Measurements from ENCODE around the gene DHRSX. TPM values are rescaled to one million over a fixed set of nuclear protein-coding genes. Genes with fewer than 3 reads are reported as not detected.
"Not testable (repeated sequence)": the region's sequence is repeated elsewhere in the genome, so short reads cannot be mapped to it uniquely, and the experiment has no call there.

DHRSX gene
- total RNA-seq, 1 experiment from 2014 or later = 17.8 TPM

- in situ Hi-C loops (cut with HindIII; ENCODE audit: low pct_unique_long_range_greater_than_20kb, low sequenced_read_pairs) = no loop called here
- no peak for DNase-seq (ENCODE audit: low read depth, low spot score)
These were observed 33.7 kb downstream of the DHRSX start for GRCh38 chrX:2466876-2467656.

- no peak for DNase-seq (ENCODE audit: low read depth, low spot score)
- in situ Hi-C loops (cut with HindIII; ENCODE audit: low pct_unique_long_range_greater_than_20kb, low sequenced_read_pairs) = no loop called here
These were observed 36.1 kb downstream of the DHRSX start for GRCh38 chrX:2464677-2465166.

GRCh38 chrX:2463973-2464676, 36.7 kb downstream of the DHRSX start:
- in situ Hi-C loops (cut with HindIII; ENCODE audit: low pct_unique_long_range_greater_than_20kb, low sequenced_read_pairs) = no loop called here
- no peak for DNase-seq (ENCODE audit: low read depth, low spot score)

- in situ Hi-C loops (cut with HindIII; ENCODE audit: low pct_unique_long_range_greater_than_20kb, low sequenced_read_pairs) = not testable (repeated sequence)
These were observed 37.3 kb downstream of the DHRSX start for GRCh38 chrX:2463481-2463880.

DNA sequence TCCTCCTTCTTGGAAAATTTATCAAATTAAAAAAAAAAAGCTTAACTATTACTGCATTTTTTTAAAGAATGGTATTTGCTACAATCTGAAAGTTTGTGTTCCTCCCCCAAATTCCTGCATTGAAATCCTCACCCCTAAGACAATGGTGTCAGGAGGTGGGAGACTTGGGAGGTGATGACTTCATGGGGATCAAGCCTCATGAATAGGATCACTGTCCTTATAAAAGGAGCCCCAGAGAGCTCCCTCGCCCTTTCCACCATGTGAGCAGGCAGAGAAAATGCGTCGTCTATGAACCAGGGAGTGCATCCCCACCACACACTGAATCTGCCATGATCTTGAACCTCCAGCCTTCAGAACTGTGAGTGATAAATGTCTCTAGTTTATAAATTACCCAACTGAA, 38.0 kb downstream of the DHRSX start:
- in situ Hi-C loops (cut with HindIII; ENCODE audit: low pct_unique_long_range_greater_than_20kb, low sequenced_read_pairs) = no loop called here
- peak; percentile 65 for DNase-seq (ENCODE audit: low read depth, low spot score)

More at GRCh38 chrX:2463481-2463880, 37.3 kb downstream of the DHRSX start:
- not testable (repeated sequence) for DNase-seq (ENCODE audit: low read depth, low spot score)

- in situ Hi-C loops (cut with HindIII; ENCODE audit: low pct_unique_long_range_greater_than_20kb, low sequenced_read_pairs) = no loop called here
- no peak for DNase-seq (ENCODE audit: low read depth, low spot score)
These were observed 38.7 kb downstream of the DHRSX start for GRCh38 chrX:2462074-2462473.

DNA sequence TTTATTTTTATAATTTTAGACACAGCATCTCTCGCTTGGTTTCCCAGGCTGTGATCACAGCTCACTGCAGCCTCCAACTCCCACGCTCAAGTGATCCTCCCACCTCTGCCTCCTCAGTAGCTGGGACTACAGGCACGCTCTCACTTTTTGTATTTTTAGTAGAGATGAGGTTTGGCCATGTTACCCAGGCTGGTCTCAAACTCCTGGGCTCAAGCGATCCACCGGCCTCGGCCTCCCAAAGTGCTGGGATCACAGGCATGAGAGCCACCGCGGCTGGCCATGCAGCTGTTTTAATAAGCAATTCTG, 39.1 kb downstream of the DHRSX start:
- DNase-seq (ENCODE audit: low read depth, low spot score) = no peak
- in situ Hi-C loops (cut with HindIII; ENCODE audit: low pct_unique_long_range_greater_than_20kb, low sequenced_read_pairs) = no loop called here

GRCh38 chrX:2460821-2461710, 39.7 kb downstream of the DHRSX start:
- DNase-seq (ENCODE audit: low read depth, low spot score); in situ Hi-C loops (cut with HindIII; ENCODE audit: low pct_unique_long_range_greater_than_20kb, low sequenced_read_pairs): not testable (repeated sequence)

DNA sequence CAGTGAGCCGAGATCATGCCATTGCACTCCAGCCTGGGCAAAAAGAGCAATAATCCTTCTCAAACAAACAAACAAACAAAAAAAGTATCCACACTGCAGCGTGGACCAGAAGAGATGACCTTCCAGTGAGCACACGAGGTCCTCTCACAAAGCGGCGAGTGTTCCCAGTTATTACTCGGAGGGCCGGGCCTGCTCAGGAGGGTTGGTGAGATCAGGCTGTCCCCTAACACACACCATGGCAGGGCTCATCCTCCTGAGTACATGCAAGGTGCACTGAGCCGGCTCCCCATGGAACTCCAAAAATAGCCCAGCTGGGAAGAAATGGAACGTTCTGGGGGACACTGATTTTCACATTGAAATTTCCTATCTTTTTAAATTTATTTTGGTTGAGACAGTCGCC, 40.7 kb downstream of the DHRSX start:
- DNase-seq (ENCODE audit: low read depth, low spot score); in situ Hi-C loops (cut with HindIII; ENCODE audit: low pct_unique_long_range_greater_than_20kb, low sequenced_read_pairs): not testable (repeated sequence)

DNA sequence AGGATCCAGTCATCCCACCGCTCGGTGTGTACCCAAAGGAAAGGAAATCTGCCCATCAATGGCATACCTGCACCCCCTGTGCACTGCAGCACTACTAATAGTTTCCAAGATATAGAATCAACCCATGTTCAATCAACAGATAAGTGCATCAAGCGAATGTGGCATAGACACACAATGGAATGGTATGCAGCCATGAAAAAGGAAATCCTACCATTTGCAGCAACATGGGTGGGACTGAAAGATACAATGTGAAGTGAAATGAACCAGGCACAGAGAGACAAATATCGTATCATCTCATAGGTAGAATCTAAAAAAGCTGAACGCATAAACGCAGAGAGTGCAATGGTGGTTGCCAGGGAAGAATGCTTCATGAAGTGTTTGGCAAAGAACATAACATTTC, 42.5 kb downstream of the DHRSX start:
- no peak for DNase-seq (ENCODE audit: low read depth, low spot score)
- in situ Hi-C loops (cut with HindIII; ENCODE audit: low pct_unique_long_range_greater_than_20kb, low sequenced_read_pairs) = no loop called here

DNA sequence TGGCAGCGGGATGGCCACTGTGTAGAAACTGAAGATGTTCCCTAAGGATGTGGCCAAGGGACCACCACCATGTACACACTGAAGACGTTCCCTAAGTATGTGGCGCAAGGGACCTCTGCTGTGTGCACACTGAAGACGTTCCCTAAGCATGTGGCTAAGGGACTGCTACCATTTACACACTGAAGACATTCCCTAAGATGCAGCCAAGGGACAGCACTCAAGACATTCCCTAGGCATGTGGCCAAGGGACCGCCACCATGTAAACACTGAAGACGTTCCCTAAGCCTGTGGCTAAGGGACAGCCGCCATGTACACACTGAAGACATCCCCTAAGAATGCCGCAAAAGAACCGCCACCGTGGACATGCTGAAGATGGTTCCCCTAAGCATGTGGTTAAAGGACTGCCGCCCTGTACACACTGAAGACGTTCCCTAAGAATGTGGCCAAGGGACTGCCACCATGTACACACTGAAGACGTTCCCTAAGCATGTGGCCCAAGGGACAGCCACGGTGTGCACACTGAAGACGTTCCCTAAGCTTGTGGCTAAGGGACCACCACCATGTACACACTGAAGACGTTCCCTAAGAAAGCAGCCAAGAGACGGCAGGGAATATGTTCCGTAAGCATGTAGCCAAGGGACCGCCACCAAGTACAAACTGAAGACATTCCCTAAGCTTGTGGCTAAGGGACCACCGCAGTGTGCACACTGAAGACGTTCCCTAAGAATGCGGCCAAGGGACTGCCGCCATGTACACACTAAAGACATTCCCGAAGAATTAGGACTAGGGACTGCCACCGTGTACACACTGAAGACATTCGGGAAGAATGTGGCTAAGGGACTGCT, 43.3 kb downstream of the DHRSX start:
- in situ Hi-C loops (cut with HindIII; ENCODE audit: low pct_unique_long_range_greater_than_20kb, low sequenced_read_pairs) = no loop called here
- no peak for DNase-seq (ENCODE audit: low read depth, low spot score)

DNA sequence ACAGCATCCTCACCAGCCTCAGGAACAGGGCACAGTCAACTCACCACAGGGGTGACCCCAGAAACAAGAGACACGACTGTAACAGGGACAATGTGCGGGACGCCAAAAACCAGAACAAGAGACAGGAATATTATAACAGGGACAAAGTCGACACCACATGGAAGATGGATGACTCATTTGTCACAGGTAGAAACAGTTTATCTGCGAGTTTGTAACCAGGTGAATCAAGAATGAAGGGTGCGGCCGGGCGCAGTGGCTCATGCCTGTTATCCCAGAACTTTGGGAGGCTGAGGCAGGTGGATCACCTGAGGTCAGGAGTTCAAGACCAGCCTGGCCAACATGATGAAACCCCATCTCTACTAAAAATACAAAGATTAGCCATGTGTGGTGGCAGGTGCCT, 44.7 kb downstream of the DHRSX start:
- in situ Hi-C loops (cut with HindIII; ENCODE audit: low pct_unique_long_range_greater_than_20kb, low sequenced_read_pairs); DNase-seq (ENCODE audit: low read depth, low spot score): not testable (repeated sequence)

GRCh38 chrX:2454620-2455019, 46.2 kb downstream of the DHRSX start:
- DNase-seq (ENCODE audit: low read depth, low spot score); in situ Hi-C loops (cut with HindIII; ENCODE audit: low pct_unique_long_range_greater_than_20kb, low sequenced_read_pairs): not testable (repeated sequence)

GRCh38 chrX:2452799-2453198, 48.0 kb downstream of the DHRSX start:
- DNase-seq (ENCODE audit: low read depth, low spot score) = no peak
- in situ Hi-C loops (cut with HindIII; ENCODE audit: low pct_unique_long_range_greater_than_20kb, low sequenced_read_pairs) = no loop called here

DNA sequence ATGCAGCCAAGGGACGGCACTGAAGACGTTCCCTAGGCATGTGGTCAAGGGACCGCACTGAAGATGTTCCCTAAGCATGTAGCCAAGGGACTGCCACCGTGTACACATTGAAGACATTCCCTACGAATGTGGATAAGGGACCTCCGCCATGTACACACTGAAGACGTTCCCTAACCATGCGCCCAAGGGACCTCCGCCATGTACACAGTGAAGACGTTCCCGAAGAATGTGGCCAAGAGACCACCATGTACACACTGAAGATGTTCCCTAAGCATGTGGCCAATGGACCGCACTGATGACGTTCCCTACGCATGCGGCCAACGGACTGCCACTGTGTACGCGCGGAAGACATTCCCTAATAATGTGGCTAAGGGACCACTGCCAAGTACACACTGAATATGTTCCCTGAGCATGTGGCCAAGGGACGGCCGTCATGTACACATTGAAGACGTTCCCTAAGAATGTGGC, 48.4 kb downstream of the DHRSX start:
- no peak for DNase-seq (ENCODE audit: low read depth, low spot score)
- in situ Hi-C loops (cut with HindIII; ENCODE audit: low pct_unique_long_range_greater_than_20kb, low sequenced_read_pairs) = no loop called here

- in situ Hi-C loops (cut with HindIII; ENCODE audit: low pct_unique_long_range_greater_than_20kb, low sequenced_read_pairs) = no loop called here
- peak; percentile 7 for DNase-seq (ENCODE audit: low read depth, low spot score)
These were observed 49.1 kb downstream of the DHRSX start for GRCh38 chrX:2451501-2452316.

Data from SK-MEL-5 (cell line).